ENCODE results near the gene TTLL4. TPM values are rescaled to one million over a fixed set of nuclear protein-coding genes. Genes with fewer than 3 reads are reported as not detected.

Gene TTLL4
- total and polyA plus RNA-seq, 2 of the 8 experiments (the other 6 are each of a cell fraction or from before 2014, with no cell fraction given): 71.1 to 105 TPM

GRCh38 chr2:218662377-218662776 is 48.3 kb upstream of the TTLL4 start (continued):
- TF ChIP-seq KDM4A (IDR thresholded peaks at IDR 0.05; ENCODE audit: low read depth, low read length, severe bottlenecking): no peak

Measured in H1 (cell line).